ENCODE data around the gene ANKRD13B.

DNA sequence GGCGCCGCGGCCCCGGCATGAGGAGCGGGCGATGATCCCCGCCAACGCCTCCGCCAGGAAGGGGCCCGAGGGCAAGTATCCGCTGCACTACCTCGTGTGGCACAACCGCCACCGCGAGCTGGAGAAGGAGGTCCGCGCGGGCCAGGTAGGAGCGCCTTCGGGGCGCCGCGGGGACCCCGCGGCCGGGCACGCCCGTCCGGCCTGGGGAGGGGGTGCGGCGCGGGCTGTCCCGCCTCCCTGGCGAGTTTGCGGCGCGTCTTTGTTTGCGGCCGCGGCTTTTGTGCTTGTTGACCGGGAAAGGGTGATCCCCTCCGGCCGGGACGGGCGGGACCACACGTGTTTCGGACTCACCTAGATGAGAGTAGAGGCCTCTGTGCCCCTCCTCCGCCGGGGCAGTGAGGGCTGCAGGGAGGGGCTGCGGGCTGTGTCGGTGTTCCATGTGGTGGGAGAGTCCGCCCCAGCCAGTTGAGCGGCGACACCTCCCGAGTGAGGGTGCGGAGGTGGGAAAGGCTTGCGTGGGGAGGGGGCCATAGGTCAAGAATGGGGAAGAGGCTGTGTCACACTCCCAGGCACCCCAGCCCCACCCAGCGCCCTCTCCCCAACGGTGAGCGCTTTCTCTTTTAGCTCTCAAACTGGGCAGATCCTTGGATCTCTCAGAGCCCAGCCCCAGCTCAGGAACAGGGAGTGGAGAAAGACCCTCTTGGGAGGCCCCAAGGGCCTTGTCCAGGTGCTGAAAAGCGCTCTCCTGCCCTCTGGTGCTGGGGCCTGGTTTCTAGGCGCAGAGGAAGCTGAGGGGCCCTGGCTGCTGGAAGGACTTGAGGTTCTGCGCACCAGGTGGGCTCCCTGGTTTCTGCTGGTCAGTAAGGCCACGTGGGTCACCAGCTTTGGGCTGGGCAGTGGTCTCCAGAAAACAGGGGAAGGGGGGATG is 923 bp downstream of the ANKRD13B start:
- TF ChIP-seq, protein P1, sequence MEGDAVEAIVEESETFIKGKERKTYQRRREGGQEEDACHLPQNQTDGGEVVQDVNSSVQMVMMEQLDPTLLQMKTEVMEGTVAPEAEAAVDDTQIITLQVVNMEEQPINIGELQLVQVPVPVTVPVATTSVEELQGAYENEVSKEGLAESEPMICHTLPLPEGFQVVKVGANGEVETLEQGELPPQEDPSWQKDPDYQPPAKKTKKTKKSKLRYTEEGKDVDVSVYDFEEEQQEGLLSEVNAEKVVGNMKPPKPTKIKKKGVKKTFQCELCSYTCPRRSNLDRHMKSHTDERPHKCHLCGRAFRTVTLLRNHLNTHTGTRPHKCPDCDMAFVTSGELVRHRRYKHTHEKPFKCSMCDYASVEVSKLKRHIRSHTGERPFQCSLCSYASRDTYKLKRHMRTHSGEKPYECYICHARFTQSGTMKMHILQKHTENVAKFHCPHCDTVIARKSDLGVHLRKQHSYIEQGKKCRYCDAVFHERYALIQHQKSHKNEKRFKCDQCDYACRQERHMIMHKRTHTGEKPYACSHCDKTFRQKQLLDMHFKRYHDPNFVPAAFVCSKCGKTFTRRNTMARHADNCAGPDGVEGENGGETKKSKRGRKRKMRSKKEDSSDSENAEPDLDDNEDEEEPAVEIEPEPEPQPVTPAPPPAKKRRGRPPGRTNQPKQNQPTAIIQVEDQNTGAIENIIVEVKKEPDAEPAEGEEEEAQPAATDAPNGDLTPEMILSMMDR (optimal IDR thresholded peaks at IDR 0.05 in 1 of 3, IDR thresholded peaks at IDR 0.05 in 1 of 3, conservative IDR thresholded peaks at IDR 0.05 in 1 of 3; ENCODE audit: extremely low read depth in 1 of 3, insufficient read depth in 2 of 3, low read length in 3 of 3), result peak; percentile 27 to 57 (median 37)
- TF ChIP-seq EZH2 (IDR thresholded peaks at IDR 0.05; ENCODE audit: low read length), result no peak
